Measurements from ENCODE around the gene CD300LF. TPM values are rescaled to one million over a fixed set of nuclear protein-coding genes. Genes with fewer than 3 reads are reported as not detected.

The CD300LF gene
- total RNA-seq, 1 experiment from 2014 or later, result not detected

DNA sequence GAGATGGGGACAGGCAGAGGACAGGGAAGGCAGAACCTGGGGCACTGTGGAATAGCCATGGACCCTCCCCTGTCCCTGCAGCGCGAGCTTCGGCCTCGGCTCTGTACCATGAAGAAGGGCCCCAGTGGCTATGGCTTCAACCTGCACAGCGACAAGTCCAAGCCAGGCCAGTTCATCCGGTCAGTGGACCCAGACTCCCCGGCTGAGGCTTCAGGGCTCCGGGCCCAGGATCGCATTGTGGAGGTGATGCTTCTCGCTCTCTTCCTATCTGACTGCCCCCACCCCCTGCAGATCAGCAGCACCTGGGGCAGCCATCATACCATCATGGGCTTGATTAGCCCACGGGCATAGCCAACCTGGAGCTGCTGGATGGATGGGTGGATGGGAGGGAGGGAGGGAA, 49.2 kb upstream of the CD300LF start:
- no peak overlapping the region for H2BK12ac ChIP-seq (ENCODE audit: insufficient read length, low read depth, low read length)
- H4K8ac ChIP-seq (replicated peaks; ENCODE audit: insufficient read length, low read depth, low read length), result no peak overlapping the region
- H3K18ac ChIP-seq (ENCODE audit: insufficient read length, low read depth, low read length), result no peak overlapping the region
- Mint-ChIP-seq H3K36me3 (ENCODE audit: insufficient read depth in 1 of 3, low read depth in 3 of 3) (peaks cover 6 to 15% (median 13%) of the 10 kb centered on the region in 3 experiments; a peak in 6 of 7 replicates), H3K4me3 (no peak overlapping the region), H3K4me1 (peaks cover 53 to 75% of the 10 kb centered on the region in 2 experiments), H3K27me3 (ENCODE audit: low read depth) (no peaks in the 10 kb centered on the region), H3K27ac (no peak overlapping the region), H3K9me3 (no peaks in the 10 kb centered on the region)
- no peaks in the 10 kb centered on the region; the same call in 1 of the 2 replicates for H3K79me2 ChIP-seq (ENCODE audit: insufficient read depth, low read length)
- H3K9ac ChIP-seq (ENCODE audit: extremely low read depth, insufficient read length, low read length), result no peak overlapping the region
- no peak for DNase-seq
- H3K27me3 ChIP-seq (ENCODE audit: insufficient read depth, low read length), result no peaks in the 10 kb centered on the region
- H2BK20ac ChIP-seq (ENCODE audit: low read depth, low read length, poor library complexity, severe bottlenecking), result no peak overlapping the region
- no peak for TF ChIP-seq CTCF (conservative IDR thresholded peaks at IDR 0.05)
- no peaks in the 10 kb centered on the region for H3K9me3 ChIP-seq (ENCODE audit: control insufficient read depth, low read depth, low read length)
- H4K20me1 ChIP-seq (ENCODE audit: control insufficient read depth, insufficient read depth, insufficient read length), result no peaks in the 10 kb centered on the region
- H3K14ac ChIP-seq (ENCODE audit: insufficient read depth, low read length), result no peak overlapping the region
- no peak overlapping the region for H3K27ac ChIP-seq (ENCODE audit: insufficient read length, low read depth, low read length)
- H2BK15ac ChIP-seq (ENCODE audit: low read depth, low read length), result no peak overlapping the region
- H2AFZ ChIP-seq (ENCODE audit: low read length), result no peak overlapping the region
- peaks cover under 1% of the 10 kb centered on the region for H3K79me1 ChIP-seq (ENCODE audit: insufficient read depth, low read depth, low read length, poor library complexity, severe bottlenecking)
- no peak overlapping the region for H4K5ac ChIP-seq (ENCODE audit: insufficient read length, low read depth, low read length)
- H4K91ac ChIP-seq (ENCODE audit: insufficient read length, low read depth, low read length), result no peak overlapping the region
- no peak overlapping the region for H2BK120ac ChIP-seq (ENCODE audit: low read depth, low read length, poor library complexity, severe bottlenecking)
- no peak overlapping the region for H2BK5ac ChIP-seq (ENCODE audit: insufficient read length, low read length)
- no peak overlapping the region for H3K4ac ChIP-seq (ENCODE audit: low read depth, low read length)
- H3K23ac ChIP-seq (ENCODE audit: insufficient read length, low read depth, low read length), result no peak overlapping the region
- H3K56ac ChIP-seq (ENCODE audit: insufficient read length, low read depth, low read length), result no peak overlapping the region
- H3T11ph ChIP-seq (ENCODE audit: low read length), result no peak overlapping the region
- no peaks in the 10 kb centered on the region for H3K23me2 ChIP-seq (ENCODE audit: insufficient read length, low read depth, low read length, poor library complexity, severe bottlenecking)
- peaks cover 11% of the 10 kb centered on the region; the same call in 1 of the 2 replicates for H3K4me1 ChIP-seq (ENCODE audit: insufficient read depth, low read length)
- WGBS (ENCODE audit: extremely low coverage, insufficient read length, low lambda C conversion rate), result no CpG with 5 or more reads among the region's 11 CpGs
- H2AK5ac ChIP-seq (ENCODE audit: insufficient read length, low read length), result no peak overlapping the region
- H3K4me2 ChIP-seq (ENCODE audit: insufficient read depth, insufficient read length, low read length), result no peak overlapping the region
